GM12864 (cell line): Measurements from ENCODE around the gene TCP11L1.

ENCODE experiments used
- DNase-seq: peaks from one replicate; pipeline ENCODE4 v3.0.0-alpha.2; 2011; ENCODE audit warnings: low read depth
- H3K4me3 ChIP-seq: 2 replicates; pipeline ENCODE4 v1.5.1; 2011; ENCODE audit warnings: mild to moderate bottlenecking, low read depth, low read length, control low read depth
- CTCF ChIP-seq: IDR thresholded peaks from 2 replicates; pipeline ENCODE4 v1.5.1; 2011; ENCODE audit warnings: low read depth, mild to moderate bottlenecking, moderate library complexity, low read length, control low read depth, inconsistent platforms; ENCODE audit errors: missing control alignments

TCP11L1 gene

DNA sequence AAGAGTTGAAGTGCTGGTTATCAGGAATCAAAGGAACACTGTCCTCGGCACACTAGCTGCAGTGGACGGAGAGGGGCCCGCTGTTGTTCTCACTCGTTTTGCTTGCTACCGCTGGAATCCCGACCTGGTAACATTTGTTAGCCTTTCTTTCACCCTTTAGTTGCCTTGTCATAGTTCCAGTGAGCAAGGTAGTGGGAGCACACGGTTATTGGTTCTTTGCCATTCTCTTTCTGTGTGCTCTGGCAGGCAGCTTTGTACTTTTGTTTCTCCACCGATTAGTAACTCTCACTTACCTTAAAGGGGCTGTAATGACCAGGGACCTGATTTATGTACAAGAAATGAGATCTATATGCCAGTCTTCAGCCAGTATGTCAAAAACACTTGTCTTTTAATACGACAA is 21.9 kb upstream of the TCP11L1 start:
- no peak for TF ChIP-seq CTCF
- no peak overlapping the region for H3K4me3 ChIP-seq
- DNase-seq, result no peak

DNA sequence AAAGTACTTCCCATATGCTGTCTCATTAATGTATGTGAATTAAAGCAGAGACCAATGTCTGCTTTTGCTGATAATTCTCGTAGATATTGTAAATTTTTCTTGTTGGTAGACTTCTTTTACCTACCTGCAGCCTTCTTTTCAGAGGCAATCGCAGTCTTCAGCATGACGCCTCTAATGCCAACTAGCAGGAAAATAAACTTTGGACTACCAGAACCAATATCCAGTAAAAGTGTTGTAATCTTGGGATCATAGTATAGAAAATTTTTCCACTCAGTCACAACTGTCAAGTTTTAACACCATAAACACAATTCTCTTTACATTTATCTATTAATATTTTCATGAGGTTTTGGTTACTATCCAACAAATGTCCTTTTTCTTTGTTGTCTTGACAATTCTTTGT is 21.4 kb upstream of the TCP11L1 start:
- no peak overlapping the region for H3K4me3 ChIP-seq
- TF ChIP-seq CTCF, result no peak
- DNase-seq, result no peak

- H3K4me3 ChIP-seq, result no peak overlapping the region
- no peak for DNase-seq
- no peak for TF ChIP-seq CTCF
Observed at GRCh38 chr11:33018840-33019239, 20.5 kb upstream of the TCP11L1 start.

- TF ChIP-seq CTCF, result no peak
- no peak for DNase-seq
Observed at GRCh38 chr11:33021501-33021900, 17.9 kb upstream of the TCP11L1 start.

DNA sequence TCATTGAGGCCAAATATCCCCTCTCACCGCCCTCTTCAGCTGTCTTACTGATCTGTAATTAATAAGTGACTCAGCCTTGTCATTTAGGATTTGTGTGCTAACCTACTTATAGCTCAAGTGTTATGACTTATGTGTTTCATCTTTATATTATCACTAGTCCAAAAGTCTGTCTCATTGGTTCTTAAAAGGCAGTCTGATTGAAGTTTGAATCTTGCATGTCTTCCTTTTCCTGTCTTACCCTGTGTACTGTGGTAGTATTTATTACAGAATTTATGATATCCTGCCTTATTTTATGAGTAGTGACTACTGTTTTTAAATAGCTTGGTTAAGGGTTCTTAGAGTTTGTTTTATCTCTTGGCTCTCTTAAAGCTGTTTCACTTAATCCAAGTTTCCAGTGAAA is 17.4 kb upstream of the TCP11L1 start:
- H3K4me3 ChIP-seq, result no peak overlapping the region
- TF ChIP-seq CTCF, result no peak
- DNase-seq, result no peak

More at GRCh38 chr11:33021501-33021900, 17.9 kb upstream of the TCP11L1 start:
- H3K4me3 ChIP-seq, result no peak overlapping the region

DNA sequence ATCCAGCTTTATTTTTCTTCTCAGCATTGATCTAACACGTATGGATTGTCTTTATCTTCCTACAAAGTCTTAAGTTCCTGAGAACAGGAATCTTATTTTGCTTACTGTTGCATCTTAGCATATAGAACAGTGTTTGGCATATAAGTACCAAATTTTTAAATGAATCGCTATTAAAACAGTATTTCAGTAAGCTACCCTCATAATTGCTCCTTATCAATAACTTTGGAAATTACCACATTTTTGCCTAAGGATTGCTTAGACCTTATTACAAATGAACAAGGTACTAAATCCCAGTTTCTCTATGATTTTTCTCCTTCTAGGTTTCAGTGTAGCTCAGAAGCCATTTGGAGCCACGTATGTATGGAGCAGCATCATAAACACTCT is 14.0 kb upstream of the TCP11L1 start:
- no peak overlapping the region for H3K4me3 ChIP-seq
- DNase-seq, result no peak
- TF ChIP-seq CTCF, result no peak

GRCh38 chr11:33027233-33027632 is 12.1 kb upstream of the TCP11L1 start:
- DNase-seq, result no peak
- H3K4me3 ChIP-seq, result no peak overlapping the region
- no peak for TF ChIP-seq CTCF
